Esophagus muscularis mucosa (tissue), 4 donors: ENCODE results near the gene MSI2. TPM values are rescaled to one million over a fixed set of nuclear protein-coding genes. Genes with fewer than 3 reads are reported as not detected.

ENCODE experiments used
- DNase-seq: peaks from one replicate; pipeline ENCODE4 v3.0.0-alpha.2; 2017; ENCODE audit errors: extremely low spot score
- H3K27ac ChIP-seq, 4 donors: fragments of 200-600 bp; sonication (generic); replicated peaks in 1 of 4; 1 replicate in 3 of 4; 2 replicates in 1 of 4; pipeline ENCODE4 v1.5.1; 2016 to 2019; ENCODE audit warnings: mild to moderate bottlenecking in 1 of 4
- H3K27me3 ChIP-seq, 4 donors: fragments of 200-600 bp; sonication (generic); one replicate each; pipeline versions ENCODE4 v1.5.1 to v1.6.0; 2016 to 2019
- H3K36me3 ChIP-seq, 4 donors: fragments of 200-600 bp; sonication (generic); one replicate each; pipeline ENCODE4 v1.5.1; 2016 to 2019
- H3K4me1 ChIP-seq, 4 donors: fragments of 200-600 bp; sonication (generic); one replicate each; pipeline ENCODE4 v1.5.1; 2016 to 2019
- H3K4me3 ChIP-seq, 4 donors: fragments of 200-600 bp; sonication (generic); 1 replicate in 2 of 4; 2 replicates in 2 of 4; pipeline ENCODE4 v1.5.1; 2016 to 2019; ENCODE audit warnings: mild to moderate bottlenecking in 4 of 4, moderate library complexity in 1 of 4
- H3K9me3 ChIP-seq, 4 donors: fragments of 200-600 bp; sonication (generic); 1 replicate in 3 of 4; 2 replicates in 1 of 4; pipeline ENCODE4 v1.5.1; 2016 to 2019
- EP300 ChIP-seq: sonication (generic); formaldehyde crosslinking; IDR thresholded peaks from one replicate; pipeline ENCODE4 v1.6.1; 2017; ENCODE audit warnings: antibody characterized with exemption
- POLR2A ChIP-seq: fragments of 450-650 bp; IDR thresholded peaks from one replicate; pipeline ENCODE4 v1.6.1; 2017; ENCODE audit warnings: antibody characterized with exemption, moderate library complexity, mild to moderate bottlenecking, low read depth
- POLR2AphosphoS5 ChIP-seq, 2 donors: sonication (generic); formaldehyde crosslinking; IDR thresholded peaks; one replicate each; pipeline ENCODE4 v1.6.1; 2017; ENCODE audit warnings: antibody characterized with exemption in 2 of 2
- WGBS: methylation state at CpG from one replicate; pipeline ENCODE4 v1.1.5; 2018; 5-methylcytosine and 5-hydroxymethylcytosine counted together
- intact Hi-C: fragments of 100-400 bp; cut with DNase I; formaldehyde crosslinking; loops from one replicate; pipeline ENCODE4 v1.15.1; 2023
- total RNA-seq, 4 donors: library from RNA; depleted of rRNA; stranded (reverse); fragments of >200 nt; gene quantifications; one replicate each; pipeline versions ENCODE4 v1.1.0 to v1.2.1, GENCODE V29; 2016
- TF ChIP-seq, protein P1 (sequence below), 3 experiments: fragments of 200-600 bp in 2 of 3; fragments of 450-650 bp in 1 of 3; sonication (generic) in 2 of 3; IDR thresholded peaks; one replicate each; pipeline ENCODE4 v1.5.1; 2017 to 2019; ENCODE audit warnings: antibody characterized with exemption in 3 of 3, mild to moderate bottlenecking in 2 of 3, moderate library complexity in 1 of 3

MSI2 gene
- total RNA-seq, 4 donors from 2014 or later, result 28.8 to 39.0 (median 29.6) TPM

DNA sequence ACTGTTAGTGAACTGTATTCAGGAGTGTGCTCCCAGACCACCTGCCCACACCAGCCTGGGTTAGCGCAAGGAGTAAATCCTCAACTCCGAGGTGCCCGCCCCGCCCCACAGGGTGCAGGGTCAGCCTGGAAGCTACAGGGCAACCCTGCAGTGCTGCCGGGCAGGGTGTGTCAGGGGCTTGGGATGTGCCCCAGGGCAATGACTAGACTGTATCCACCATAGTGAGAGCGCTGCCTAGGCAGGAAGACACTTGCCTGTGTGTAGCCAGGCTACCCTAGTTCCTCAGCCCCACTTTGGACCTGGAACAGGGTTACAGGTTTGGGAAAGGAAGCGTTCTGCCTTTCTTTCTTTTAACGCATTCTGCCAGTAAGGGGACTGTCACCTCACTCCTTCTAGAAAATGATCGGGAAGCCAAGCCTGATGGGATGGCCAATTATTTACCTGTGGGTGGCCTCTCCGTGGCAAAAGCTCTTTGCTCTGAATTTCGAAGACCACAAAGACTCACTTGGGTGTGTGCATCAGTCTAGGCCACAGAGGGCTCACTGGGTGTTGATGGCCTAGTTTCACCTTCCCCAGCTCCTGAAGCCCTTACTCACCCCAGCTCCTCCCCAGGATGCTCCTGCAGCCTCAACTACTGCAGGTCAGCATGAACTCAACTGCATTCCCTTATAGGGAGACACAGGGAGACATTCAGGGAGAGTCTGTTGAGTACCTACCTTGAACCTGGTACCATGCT is 397.9 kb downstream of the MSI2 start:
- no peak overlapping the region for H3K4me3 ChIP-seq
- H3K27me3 ChIP-seq, result no peaks in the 10 kb centered on the region
- no peak for TF ChIP-seq POLR2AphosphoS5 (IDR thresholded peaks at IDR 0.05)
- TF ChIP-seq POLR2A, result no peak
- TF ChIP-seq EP300, result no peak
- TF ChIP-seq, protein P1, sequence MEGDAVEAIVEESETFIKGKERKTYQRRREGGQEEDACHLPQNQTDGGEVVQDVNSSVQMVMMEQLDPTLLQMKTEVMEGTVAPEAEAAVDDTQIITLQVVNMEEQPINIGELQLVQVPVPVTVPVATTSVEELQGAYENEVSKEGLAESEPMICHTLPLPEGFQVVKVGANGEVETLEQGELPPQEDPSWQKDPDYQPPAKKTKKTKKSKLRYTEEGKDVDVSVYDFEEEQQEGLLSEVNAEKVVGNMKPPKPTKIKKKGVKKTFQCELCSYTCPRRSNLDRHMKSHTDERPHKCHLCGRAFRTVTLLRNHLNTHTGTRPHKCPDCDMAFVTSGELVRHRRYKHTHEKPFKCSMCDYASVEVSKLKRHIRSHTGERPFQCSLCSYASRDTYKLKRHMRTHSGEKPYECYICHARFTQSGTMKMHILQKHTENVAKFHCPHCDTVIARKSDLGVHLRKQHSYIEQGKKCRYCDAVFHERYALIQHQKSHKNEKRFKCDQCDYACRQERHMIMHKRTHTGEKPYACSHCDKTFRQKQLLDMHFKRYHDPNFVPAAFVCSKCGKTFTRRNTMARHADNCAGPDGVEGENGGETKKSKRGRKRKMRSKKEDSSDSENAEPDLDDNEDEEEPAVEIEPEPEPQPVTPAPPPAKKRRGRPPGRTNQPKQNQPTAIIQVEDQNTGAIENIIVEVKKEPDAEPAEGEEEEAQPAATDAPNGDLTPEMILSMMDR (IDR thresholded peaks at IDR 0.05), result no peak
- DNase-seq, result no peak
- WGBS, result 97% methylated on average over 11 of the region's 11 CpGs
- no peaks in the 10 kb centered on the region for H3K4me1 ChIP-seq
- intact Hi-C loops, result no loop called here
- no peaks in the 10 kb centered on the region for H3K9me3 ChIP-seq
- H3K36me3 ChIP-seq, result peaks cover 0 to 12% (median 0%) of the 10 kb centered on the region in 4 donors
- H3K27ac ChIP-seq, result no peak overlapping the region

DNA sequence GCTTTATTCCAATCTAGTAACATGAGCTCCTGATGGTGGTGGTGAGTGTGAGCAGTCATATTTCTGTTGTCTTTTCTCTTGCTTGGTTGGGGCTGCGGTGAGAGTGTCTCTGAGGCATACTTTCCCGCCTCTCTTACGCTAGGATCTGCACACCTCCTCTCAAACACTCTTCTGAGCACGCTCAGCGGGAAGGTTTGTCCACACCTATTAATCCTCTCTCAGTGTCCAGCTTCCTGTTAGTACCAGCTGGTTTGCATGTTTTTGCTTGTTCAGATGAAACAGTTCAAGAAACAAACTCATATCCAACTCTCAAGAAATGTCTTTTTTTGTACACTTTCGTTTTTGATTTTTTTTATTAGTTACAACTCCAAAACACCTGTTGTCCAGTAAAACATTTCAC is 399.2 kb downstream of the MSI2 start:
- H3K9me3 ChIP-seq, result no peaks in the 10 kb centered on the region
- intact Hi-C loops, result loop anchor here (5.0 kb wide), 1 partner anchor 48 kb away; no protein-coding TSS in a partner anchor
- no peak overlapping the region for H3K27ac ChIP-seq
- H3K27me3 ChIP-seq, result no peaks in the 10 kb centered on the region
- H3K4me3 ChIP-seq, result no peak overlapping the region
- TF ChIP-seq POLR2A (no peak), EP300 (no peak), POLR2AphosphoS5 (IDR thresholded peaks at IDR 0.05) (no peak)
- TF ChIP-seq, protein P1 (IDR thresholded peaks at IDR 0.05), result no peak
- WGBS, result 97% methylated on average over 6 of the region's 6 CpGs
- no peaks in the 10 kb centered on the region for H3K4me1 ChIP-seq
- no peak for DNase-seq
- H3K36me3 ChIP-seq, result peaks cover 0 to 12% (median 0%) of the 10 kb centered on the region in 4 donors

DNA sequence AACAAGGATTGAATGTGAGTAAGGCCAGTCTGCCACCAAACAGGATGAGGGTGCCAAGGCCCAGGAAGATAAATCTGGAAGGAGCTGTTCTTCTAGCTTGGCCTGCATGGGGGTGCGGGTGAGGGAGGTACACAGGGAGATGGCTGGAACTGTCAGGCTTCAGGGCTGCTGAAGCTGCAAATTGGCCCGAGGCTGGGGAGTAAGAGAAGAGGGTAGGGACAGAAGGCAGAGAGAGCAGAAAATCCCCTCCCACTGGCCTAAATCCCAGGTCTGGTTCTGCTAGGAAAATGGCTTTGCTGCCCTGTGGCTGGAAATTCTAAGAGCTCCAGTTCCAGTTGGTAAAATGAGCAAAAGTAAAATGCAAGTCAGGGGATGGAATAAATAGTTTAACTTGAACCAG is 400.9 kb downstream of the MSI2 start:
- Histone ChIP-seq H3K4me3 (no peak overlapping the region), H3K4me1 (peaks cover 5 to 9% (median 7%) of the 10 kb centered on the region in 4 donors), H3K27ac (no peak overlapping the region), H3K9me3 (no peaks in the 10 kb centered on the region), H3K27me3 (no peaks in the 10 kb centered on the region), H3K36me3 (peaks cover 0 to 5% (median 0%) of the 10 kb centered on the region in 4 donors)
- intact Hi-C loops, result loop anchor here (5.0 kb wide), 1 partner anchor 50 kb away; no protein-coding TSS in a partner anchor
- no peak for TF ChIP-seq EP300
- TF ChIP-seq POLR2A, result no peak
- TF ChIP-seq POLR2AphosphoS5 (IDR thresholded peaks at IDR 0.05), result no peak
- TF ChIP-seq, protein P1 (IDR thresholded peaks at IDR 0.05), result no peak
- DNase-seq, result no peak
- 93% methylated on average over 2 of the region's 2 CpGs for WGBS

DNA sequence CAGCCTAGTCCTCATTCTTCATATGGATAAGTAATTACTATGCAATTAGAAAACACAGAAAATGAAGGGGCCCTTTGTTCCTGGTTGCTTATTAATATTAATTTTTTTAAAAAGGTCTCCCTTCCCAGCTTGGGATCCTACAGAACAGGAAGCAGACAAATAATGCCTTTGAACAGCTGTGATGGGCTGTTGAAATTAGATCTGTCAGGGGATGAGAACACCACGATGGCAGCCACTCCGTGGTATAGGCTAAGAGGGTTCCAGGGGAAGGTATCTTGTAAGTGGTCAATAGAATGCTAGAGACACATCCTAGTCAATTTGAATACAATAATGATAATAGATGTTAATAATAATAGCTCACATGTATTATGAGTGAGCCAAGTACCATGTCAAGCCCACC is 405.7 kb downstream of the MSI2 start:
- Histone ChIP-seq H3K27ac (peak overlapping the region; percentile 86 to 92 (median 90)), H3K4me1 (peaks cover 31 to 54% (median 50%) of the 10 kb centered on the region in 4 donors), H3K36me3 (no peaks in the 10 kb centered on the region), H3K4me3 (peak overlapping the region in 1 of 4 donors; percentile 41), H3K27me3 (no peaks in the 10 kb centered on the region), H3K9me3 (no peaks in the 10 kb centered on the region)
- intact Hi-C loops, result loop anchor here (10.0 kb wide), 1 partner anchor 343 kb away; the partner anchor contains the start of gene SRSF1
- 77% methylated on average over 2 of the region's 2 CpGs for WGBS
- DNase-seq, result no peak
- TF ChIP-seq EP300, result no peak
- TF ChIP-seq, protein P1 (IDR thresholded peaks at IDR 0.05), result no peak
- no peak for TF ChIP-seq POLR2A
- no peak for TF ChIP-seq POLR2AphosphoS5 (IDR thresholded peaks at IDR 0.05)
